Stimulated activated memory B cell treated with anti-CD40 and anti-IgM and Interleukin-4, amounts not matched to agents 10 μg/mL and 1 μg/mL and 100 μg/mL, for 72 hours (primary cell): ENCODE measurements around the gene COA1.
"Not testable (repeated sequence)": the region's sequence is repeated elsewhere in the genome, so short reads cannot be mapped to it uniquely, and the experiment has no call there.

Source experiments
- ATAC-seq: fragments of 150-1000 bp; cut with Tn5 transposase; 2 replicates; pipeline ENCODE4 v1.10.0; 2021
- H3K27ac Mint-ChIP-seq: one replicate; pipeline ENCODE4 v1.8.0; 2022; ENCODE audit warnings: mild to moderate bottlenecking, mixed read lengths
- H3K27me3 Mint-ChIP-seq: one replicate; pipeline ENCODE4 v1.8.0; 2022; ENCODE audit warnings: mixed read lengths
- H3K36me3 Mint-ChIP-seq: one replicate; pipeline ENCODE4 v1.8.0; 2022; ENCODE audit warnings: mixed read lengths
- H3K4me1 Mint-ChIP-seq: one replicate; pipeline ENCODE4 v1.8.0; 2022; ENCODE audit warnings: mixed read lengths
- H3K4me3 Mint-ChIP-seq: one replicate; pipeline ENCODE4 v1.8.0; 2022; ENCODE audit warnings: mild to moderate bottlenecking, moderate library complexity, mixed read lengths
- H3K9me3 Mint-ChIP-seq: one replicate; pipeline ENCODE4 v1.8.0; 2022; ENCODE audit warnings: mixed read lengths

The COA1 gene

DNA sequence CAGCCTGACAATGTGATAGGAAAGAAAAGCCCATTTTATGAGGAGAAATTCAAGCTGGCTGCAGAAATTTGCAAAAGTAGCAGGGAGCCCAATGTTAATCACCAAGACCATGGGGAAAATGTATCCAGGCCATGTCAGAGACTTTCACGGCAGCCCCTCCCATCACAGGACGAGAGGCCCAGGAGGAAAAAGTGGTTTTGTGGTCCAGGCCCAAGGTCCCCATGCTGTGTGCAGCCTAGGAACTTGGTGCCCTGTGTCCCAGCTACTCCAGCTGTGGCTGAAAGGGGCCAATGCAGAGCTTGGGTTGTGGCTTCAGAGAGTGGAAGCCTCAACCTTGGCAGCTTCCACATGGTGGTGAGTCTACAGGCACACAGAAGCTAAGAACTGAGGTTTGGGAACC lies 12.7 kb downstream of the COA1 start:
- H3K4me1 Mint-ChIP-seq = peaks cover 62% of the 10 kb centered on the region
- no peaks in the 10 kb centered on the region for H3K27me3 Mint-ChIP-seq
- peaks cover 30% of the 10 kb centered on the region for H3K36me3 Mint-ChIP-seq
- no peak for ATAC-seq
- no peak overlapping the region for H3K27ac Mint-ChIP-seq
- no peak overlapping the region for H3K4me3 Mint-ChIP-seq
- no peaks in the 10 kb centered on the region for H3K9me3 Mint-ChIP-seq

GRCh38 chr7:43715966-43716365 lies 13.4 kb downstream of the COA1 start:
- H3K9me3 Mint-ChIP-seq, H3K27me3 Mint-ChIP-seq, H3K27ac Mint-ChIP-seq, H3K4me3 Mint-ChIP-seq, ATAC-seq: not testable (repeated sequence)
- Mint-ChIP-seq H3K4me1 (peaks cover 61% of the 10 kb centered on the region), H3K36me3 (peaks cover 30% of the 10 kb centered on the region)

GRCh38 chr7:43711503-43711902 lies 17.8 kb downstream of the COA1 start:
- Mint-ChIP-seq H3K4me1 (peaks cover 41% of the 10 kb centered on the region), H3K27ac (no peak overlapping the region), H3K36me3 (peaks cover 32% of the 10 kb centered on the region), H3K4me3 (no peak overlapping the region), H3K9me3 (peaks cover 5% of the 10 kb centered on the region), H3K27me3 (no peaks in the 10 kb centered on the region)
- no peak for ATAC-seq

DNA sequence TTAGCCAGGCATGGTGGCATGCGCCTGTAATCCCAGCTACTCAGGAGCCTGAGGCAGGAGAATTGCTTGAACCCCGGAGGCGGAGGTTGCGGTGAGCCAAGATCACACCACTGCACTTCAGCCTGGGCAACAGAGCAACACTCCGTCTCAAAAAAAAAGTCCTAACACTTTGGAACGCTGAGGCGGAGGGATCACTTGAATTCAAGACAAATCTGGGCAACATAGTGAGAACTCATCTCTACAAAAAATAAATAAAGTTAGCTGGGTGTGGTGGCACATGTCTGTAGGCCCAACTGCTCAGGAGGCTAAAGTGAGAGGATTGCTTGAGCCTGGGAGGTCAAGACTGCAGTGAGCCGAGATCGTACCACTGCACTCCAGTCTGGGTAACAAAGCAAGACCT lies 21.3 kb downstream of the COA1 start:
- Mint-ChIP-seq H3K4me1 (peaks cover 27% of the 10 kb centered on the region), H3K36me3 (peaks cover 47% of the 10 kb centered on the region)
- not testable (repeated sequence) for H3K27ac Mint-ChIP-seq, H3K4me3 Mint-ChIP-seq, H3K9me3 Mint-ChIP-seq, H3K27me3 Mint-ChIP-seq, ATAC-seq

- H3K36me3 Mint-ChIP-seq = peaks cover 43% of the 10 kb centered on the region
Measured at GRCh38 chr7:43703573-43703972, 25.8 kb downstream of the COA1 start.

GRCh38 chr7:43702974-43703373 lies 26.3 kb downstream of the COA1 start:
- ATAC-seq = no peak
- H3K36me3 Mint-ChIP-seq = peaks cover 37% of the 10 kb centered on the region
- H3K9me3 Mint-ChIP-seq = no peaks in the 10 kb centered on the region
- H3K27me3 Mint-ChIP-seq = no peaks in the 10 kb centered on the region
- H3K4me3 Mint-ChIP-seq = no peak overlapping the region
- peaks cover 36% of the 10 kb centered on the region for H3K4me1 Mint-ChIP-seq
- peak overlapping the region; percentile 17 for H3K27ac Mint-ChIP-seq

More at GRCh38 chr7:43703573-43703972, 25.8 kb downstream of the COA1 start:
- H3K27me3 Mint-ChIP-seq = no peaks in the 10 kb centered on the region
- ATAC-seq = no peak
- no peak overlapping the region for H3K27ac Mint-ChIP-seq
- H3K4me3 Mint-ChIP-seq = no peak overlapping the region
- peaks cover 38% of the 10 kb centered on the region for H3K4me1 Mint-ChIP-seq
- H3K9me3 Mint-ChIP-seq = peaks cover 3% of the 10 kb centered on the region

GRCh38 chr7:43701929-43702328 lies 27.4 kb downstream of the COA1 start:
- Mint-ChIP-seq H3K27ac (peak overlapping the region; percentile 17), H3K4me1 (peaks cover 36% of the 10 kb centered on the region), H3K36me3 (peaks cover 32% of the 10 kb centered on the region), H3K9me3 (no peaks in the 10 kb centered on the region), H3K4me3 (no peak overlapping the region), H3K27me3 (no peaks in the 10 kb centered on the region)
- no peak for ATAC-seq

- Mint-ChIP-seq H3K36me3 (peaks cover 32% of the 10 kb centered on the region), H3K4me1 (peaks cover 36% of the 10 kb centered on the region), H3K27ac (peak overlapping the region; percentile 17), H3K27me3 (no peaks in the 10 kb centered on the region), H3K9me3 (no peaks in the 10 kb centered on the region), H3K4me3 (no peak overlapping the region)
- no peak for ATAC-seq
Measured at GRCh38 chr7:43701500-43701854, 27.8 kb downstream of the COA1 start.

- ATAC-seq = no peak
- Mint-ChIP-seq H3K27me3 (no peaks in the 10 kb centered on the region), H3K9me3 (no peaks in the 10 kb centered on the region), H3K36me3 (peaks cover 30% of the 10 kb centered on the region), H3K4me3 (no peak overlapping the region), H3K4me1 (peaks cover 36% of the 10 kb centered on the region), H3K27ac (peak overlapping the region; percentile 17)
Measured at GRCh38 chr7:43700646-43701499, 28.4 kb downstream of the COA1 start.

GRCh38 chr7:43700059-43700501 lies 29.2 kb downstream of the COA1 start:
- peak; percentile 70 for ATAC-seq
- Mint-ChIP-seq H3K27me3 (no peaks in the 10 kb centered on the region), H3K4me1 (peaks cover 36% of the 10 kb centered on the region), H3K27ac (peak overlapping the region; percentile 35), H3K36me3 (peaks cover 23% of the 10 kb centered on the region), H3K4me3 (no peak overlapping the region), H3K9me3 (no peaks in the 10 kb centered on the region)

DNA sequence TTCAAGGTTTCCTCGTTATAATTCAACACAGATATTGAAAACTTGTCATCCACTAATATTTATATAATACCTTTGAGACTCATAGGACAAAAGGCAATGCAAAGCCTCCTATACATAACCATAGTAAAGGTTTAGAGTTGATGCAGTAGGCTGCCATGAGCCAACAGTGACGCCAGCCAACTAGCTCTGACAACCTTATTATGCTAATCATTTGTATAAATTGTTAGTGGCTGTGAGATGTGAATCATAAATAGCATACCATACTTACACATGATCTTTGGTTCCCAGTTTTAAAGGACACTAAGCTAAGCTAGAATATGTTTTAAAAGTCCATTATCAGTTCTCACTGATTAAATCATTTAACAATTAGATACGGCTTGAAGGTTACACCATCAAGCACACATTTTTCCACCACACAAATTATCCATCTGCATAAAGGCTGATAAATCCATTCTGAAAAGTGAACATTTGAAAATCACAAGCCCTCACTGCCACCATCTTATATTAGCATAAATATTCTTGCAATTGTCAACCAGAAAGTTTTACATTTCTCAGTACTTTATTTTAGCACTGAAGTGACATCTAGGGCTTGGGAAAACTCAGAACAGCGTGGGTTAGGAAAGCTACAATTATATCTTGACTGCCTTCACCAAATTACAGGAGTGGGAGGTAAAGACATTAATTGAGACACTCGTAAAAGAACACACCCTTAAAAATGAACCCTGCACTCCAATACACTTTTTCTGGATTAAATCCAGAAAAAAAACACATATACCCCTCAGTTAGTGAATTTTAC lies 30.7 kb downstream of the COA1 start:
- ATAC-seq = no peak
- Mint-ChIP-seq H3K27me3 (no peaks in the 10 kb centered on the region), H3K9me3 (no peaks in the 10 kb centered on the region), H3K4me1 (peaks cover 36% of the 10 kb centered on the region), H3K4me3 (no peak overlapping the region), H3K36me3 (peaks cover 10% of the 10 kb centered on the region), H3K27ac (peak overlapping the region; percentile 35)

- Mint-ChIP-seq H3K27ac (no peak overlapping the region), H3K4me1 (peaks cover 29% of the 10 kb centered on the region), H3K9me3 (no peaks in the 10 kb centered on the region), H3K27me3 (no peaks in the 10 kb centered on the region), H3K36me3 (peaks cover under 1% of the 10 kb centered on the region), H3K4me3 (no peak overlapping the region)
- no peak for ATAC-seq
Measured at GRCh38 chr7:43697690-43698089, 31.6 kb downstream of the COA1 start.

GRCh38 chr7:43695365-43695764 lies 34.0 kb downstream of the COA1 start:
- Mint-ChIP-seq H3K27me3 (no peaks in the 10 kb centered on the region), H3K9me3 (no peaks in the 10 kb centered on the region), H3K36me3 (no peaks in the 10 kb centered on the region), H3K4me1 (peaks cover 20% of the 10 kb centered on the region), H3K4me3 (no peak overlapping the region), H3K27ac (no peak overlapping the region)
- ATAC-seq = no peak

GRCh38 chr7:43694399-43694748 lies 34.9 kb downstream of the COA1 start:
- H3K36me3 Mint-ChIP-seq = no peaks in the 10 kb centered on the region
- no peak overlapping the region for H3K4me3 Mint-ChIP-seq
- ATAC-seq = no peak
- H3K27me3 Mint-ChIP-seq = no peaks in the 10 kb centered on the region
- H3K4me1 Mint-ChIP-seq = peaks cover 19% of the 10 kb centered on the region
- H3K27ac Mint-ChIP-seq = no peak overlapping the region
- no peaks in the 10 kb centered on the region for H3K9me3 Mint-ChIP-seq

GRCh38 chr7:43693687-43694398 lies 35.5 kb downstream of the COA1 start:
- Mint-ChIP-seq H3K9me3 (no peaks in the 10 kb centered on the region), H3K36me3 (peaks cover under 1% of the 10 kb centered on the region), H3K4me3 (no peak overlapping the region), H3K27ac (no peak overlapping the region), H3K4me1 (peaks cover 20% of the 10 kb centered on the region), H3K27me3 (no peaks in the 10 kb centered on the region)
- ATAC-seq = no peak
